Measurements from ENCODE around the gene TOR1B. TPM values are rescaled to one million over a fixed set of nuclear protein-coding genes. Genes with fewer than 3 reads are reported as not detected.

TOR1B gene, protein sequence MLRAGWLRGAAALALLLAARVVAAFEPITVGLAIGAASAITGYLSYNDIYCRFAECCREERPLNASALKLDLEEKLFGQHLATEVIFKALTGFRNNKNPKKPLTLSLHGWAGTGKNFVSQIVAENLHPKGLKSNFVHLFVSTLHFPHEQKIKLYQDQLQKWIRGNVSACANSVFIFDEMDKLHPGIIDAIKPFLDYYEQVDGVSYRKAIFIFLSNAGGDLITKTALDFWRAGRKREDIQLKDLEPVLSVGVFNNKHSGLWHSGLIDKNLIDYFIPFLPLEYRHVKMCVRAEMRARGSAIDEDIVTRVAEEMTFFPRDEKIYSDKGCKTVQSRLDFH
- total RNA-seq, result 24.7 and 32.5 TPM in 2 replicates

DNA sequence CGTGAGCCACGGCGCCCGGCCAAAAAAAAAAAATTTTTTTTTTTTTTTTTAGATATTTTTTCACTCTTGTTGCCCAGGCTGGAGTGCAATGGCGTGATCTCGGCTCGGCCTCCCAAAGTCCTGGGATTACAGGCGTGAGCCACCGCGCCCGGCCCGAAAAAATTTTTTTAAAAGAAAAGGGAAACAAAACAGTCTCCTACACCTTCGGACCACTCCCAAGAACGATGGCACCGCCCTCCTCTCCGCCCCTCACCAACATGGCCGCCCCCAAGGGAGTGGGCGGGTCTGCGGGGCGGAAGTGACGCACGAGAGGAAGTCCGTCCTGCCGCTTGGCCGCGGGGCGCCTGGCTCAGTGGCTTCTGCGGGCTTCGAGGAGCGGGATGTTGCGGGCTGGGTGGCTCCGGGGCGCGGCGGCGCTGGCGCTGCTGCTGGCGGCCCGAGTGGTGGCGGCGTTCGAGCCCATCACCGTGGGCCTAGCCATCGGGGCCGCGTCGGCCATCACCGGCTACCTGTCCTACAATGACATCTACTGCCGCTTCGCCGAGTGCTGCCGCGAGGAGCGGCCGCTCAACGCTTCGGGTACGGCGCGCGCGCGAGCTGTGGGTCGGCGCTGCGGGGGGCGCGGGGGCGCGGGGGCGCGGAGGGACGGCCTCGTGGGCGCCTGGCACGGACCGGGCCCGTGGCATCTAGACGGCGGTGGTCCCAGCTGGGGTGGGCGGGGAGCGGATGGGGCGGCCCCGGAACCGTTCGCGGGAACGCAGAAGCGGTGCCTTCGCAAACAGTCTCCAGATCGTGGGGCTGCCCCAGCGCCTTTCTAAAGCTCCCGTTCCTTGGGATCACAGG, at the start of gene TOR1B:
TOR1B (plus strand) TSS at position 352 of the 843 bp plus-strand sequence; CDS start at position 381, 29 bp downstream.

DNA sequence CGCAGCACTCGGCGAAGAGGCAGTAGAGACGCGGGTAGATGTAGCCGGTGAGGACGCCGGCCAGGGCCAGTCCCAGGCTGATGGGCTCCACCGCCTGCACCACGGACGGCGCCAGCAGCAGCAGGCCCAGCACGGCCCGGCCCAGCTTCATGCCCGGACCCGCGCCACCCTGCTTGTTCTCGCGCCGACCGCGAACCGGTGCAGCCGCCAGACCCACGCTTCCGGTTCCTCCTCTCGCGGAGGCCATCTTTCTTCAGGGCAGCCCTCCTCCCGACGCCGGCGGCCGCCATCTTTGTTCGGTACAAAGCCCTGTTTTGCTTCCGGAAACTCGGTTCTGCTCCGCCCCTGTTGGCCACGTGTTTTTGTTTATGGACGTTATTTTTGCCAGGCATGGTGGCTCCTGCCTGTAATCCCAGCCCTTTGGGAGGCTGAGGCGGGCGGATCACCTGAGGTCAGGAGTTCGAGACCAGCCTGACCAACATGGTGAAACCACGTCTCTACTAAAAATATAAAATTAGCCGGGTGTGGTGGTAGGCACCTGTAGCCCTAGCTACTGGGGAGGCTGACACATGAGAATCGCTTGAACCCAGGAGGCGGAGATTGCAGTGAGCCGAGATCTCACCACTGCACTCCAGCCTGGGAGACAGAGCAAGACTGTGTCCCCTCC, 21.1 kb downstream of the TOR1B start, which contains the start of gene TOR1A:
TOR1A (minus strand) TSS at position 202 of the 667 bp plus-strand sequence; CDS start at position 151, 51 bp downstream.

DNA sequence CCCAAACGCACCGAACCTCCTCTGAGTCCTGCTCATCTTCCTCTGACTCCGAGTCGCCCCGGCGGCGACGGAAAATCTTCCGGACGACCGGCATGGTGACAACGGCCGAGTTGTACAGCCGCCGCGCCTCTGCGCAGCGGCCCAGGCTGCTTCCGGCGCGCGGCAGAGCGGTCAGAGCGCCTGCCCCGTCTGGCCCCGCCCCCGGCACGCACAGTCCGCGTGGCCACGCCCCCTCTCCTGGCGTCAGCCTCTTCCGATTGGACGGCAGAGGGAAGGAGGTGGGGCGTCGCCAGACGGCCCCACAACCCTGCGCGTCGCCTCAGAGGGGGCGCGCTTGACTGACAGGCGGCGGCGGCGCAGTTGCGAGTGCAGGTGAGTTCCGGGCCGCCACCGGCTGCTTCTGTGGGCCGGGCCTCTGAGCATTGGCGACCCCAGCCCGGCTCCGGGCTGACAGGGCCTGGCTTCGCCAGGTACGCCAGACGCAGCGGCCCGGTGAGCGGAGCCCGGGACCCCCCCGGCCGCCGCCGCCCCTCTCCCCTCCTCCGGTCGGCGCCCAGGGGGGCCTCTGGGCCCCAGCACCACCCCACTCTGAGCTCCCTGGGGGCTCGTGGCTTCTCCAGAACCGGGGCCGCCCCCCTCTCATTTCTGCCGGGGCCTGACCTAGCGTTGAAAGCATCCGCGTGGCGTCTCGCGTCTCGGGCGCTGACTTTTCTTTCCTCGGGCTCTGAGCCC, 32.3 kb downstream of the TOR1B start, which contains the start of the genes C9orf78 and USP20:
C9orf78 (minus strand) TSS at position 148 of the 732 bp plus-strand sequence; CDS start at position 94, 54 bp downstream.
USP20 (plus strand) TSS at position 331 of the 732 bp plus-strand sequence. CDS start 17,098 bp downstream, outside the sequence.

Other genes with a start within 250 kb of the TOR1B start
- gene C9orf50, start 182.1 kb upstream of the TOR1B start, total RNA-seq, result 0.11 TPM in 1 of 2 replicates, not detected in the other
- 25.1 and 26.4 TPM in 2 replicates for gene NTMT1, start 177.0 kb upstream of the TOR1B start, total RNA-seq
- 17.1 and 19.7 TPM in 2 replicates for gene ASB6, start 161.0 kb upstream of the TOR1B start, total RNA-seq
- gene PRRX2, start 137.5 kb upstream of the TOR1B start, total RNA-seq, result 20.9 and 25.9 TPM in 2 replicates
- gene PTGES, start 50.1 kb upstream of the TOR1B start, total RNA-seq, result 27.6 and 38.0 TPM in 2 replicates
- gene TOR1A, start 21.0 kb downstream of the TOR1B start, total RNA-seq, result 38.2 and 47.2 TPM in 2 replicates
- gene C9orf78, start 32.1 kb downstream of the TOR1B start, total RNA-seq, result 36.2 and 38.0 TPM in 2 replicates
- 7.4 and 7.8 TPM in 2 replicates for gene USP20, start 32.3 kb downstream of the TOR1B start, total RNA-seq
- 23.6 and 29.4 TPM in 2 replicates for gene FNBP1, start 240.0 kb downstream of the TOR1B start, total RNA-seq